HepG2 (cell line): Measurements from ENCODE around the gene MROH2A. TPM values are rescaled to one million over a fixed set of nuclear protein-coding genes. Genes with fewer than 3 reads are reported as not detected.

Experiments
- ARID5B ChIP-seq: IDR thresholded peaks from 2 replicates; pipeline ENCODE4 v1.4.0; 2020; ENCODE audit warnings: mild to moderate bottlenecking, missing genetic modification reagents
- ARNT2 ChIP-seq: sonication (generic); formaldehyde crosslinking; IDR thresholded peaks from 2 replicates; pipeline ENCODE4 v1.8.0; 2022; ENCODE audit warnings: mild to moderate bottlenecking, low read depth, missing genetic modification reagents, moderate library complexity
- ATF3 ChIP-seq: sonication (generic); formaldehyde crosslinking; IDR thresholded peaks from 2 replicates; pipeline ENCODE4 v1.4.0; 2020; ENCODE audit warnings: missing genetic modification reagents
- ATF7 ChIP-seq, 2 experiments: fragments of 450-650 bp in 1 of 2; sonication (generic) in 1 of 2; formaldehyde crosslinking in 1 of 2; IDR thresholded peaks; 2 replicates each; pipeline versions ENCODE4 v1.4.0 to v1.6.1; 2016 to 2020; ENCODE audit warnings: antibody characterized with exemption in 1 of 2, mild to moderate bottlenecking in 1 of 2, missing genetic modification reagents in 1 of 2
- BCL6 ChIP-seq: IDR thresholded peaks from 2 replicates; pipeline ENCODE4 v1.6.1; 2016; ENCODE audit warnings: missing genetic modification reagents, missing compliant biosample characterization
- BHLHE40 ChIP-seq: IDR thresholded peaks from 2 replicates; pipeline ENCODE4 v1.6.1; 2011; ENCODE audit warnings: low read length, improper control_type of control experiment
- CREB1 ChIP-seq, 2 experiments: fragments of 450-650 bp in 1 of 2; IDR thresholded peaks; 2 replicates each; pipeline ENCODE4 v1.6.1; 2016 to 2017; ENCODE audit warnings: control low read depth in 1 of 2, mild to moderate bottlenecking in 1 of 2, missing compliant biosample characterization in 1 of 2, missing genetic modification characterization in 1 of 2
- FOSL2 ChIP-seq: sonication (generic); formaldehyde crosslinking; IDR thresholded peaks from 2 replicates; pipeline ENCODE4 v1.4.0; 2020; ENCODE audit warnings: missing genetic modification reagents
- GMEB1 ChIP-seq: sonication (generic); formaldehyde crosslinking; IDR thresholded peaks from 2 replicates; pipeline ENCODE4 v1.5.1; 2020; ENCODE audit warnings: missing genetic modification reagents, mild to moderate bottlenecking, borderline replicate concordance
- HMG20B ChIP-seq: conservative IDR thresholded peaks from 2 replicates; pipeline ENCODE4 v1.6.1; 2016; ENCODE audit warnings: missing genetic modification reagents, missing compliant biosample characterization
- HNF4A ChIP-seq: sonication (generic); formaldehyde crosslinking; IDR thresholded peaks from 2 replicates; pipeline ENCODE4 v1.4.0; 2020; ENCODE audit warnings: missing genetic modification reagents
- JUNB ChIP-seq: sonication (generic); formaldehyde crosslinking; IDR thresholded peaks from 2 replicates; pipeline ENCODE4 v1.8.0; 2022; ENCODE audit warnings: missing genetic modification reagents, mild to moderate bottlenecking, borderline replicate concordance
- PCBP1 ChIP-seq: fragments of 200-400 bp; formaldehyde crosslinking; IDR thresholded peaks from 2 replicates; pipeline ENCODE4 v1.6.1; 2017; ENCODE audit warnings: mild to moderate bottlenecking, low read depth, low read length, borderline replicate concordance
- ZNF264 ChIP-seq: sonication (generic); formaldehyde crosslinking; IDR thresholded peaks from 2 replicates; pipeline ENCODE4 v1.4.0; 2020; ENCODE audit warnings: missing genetic modification reagents
- ZNF282 ChIP-seq: fragments of 450-650 bp; IDR thresholded peaks from 2 replicates; pipeline ENCODE4 v1.6.1; 2018; ENCODE audit not compliant: partially characterized antibody
- ZNF724P ChIP-seq: sonication (generic); formaldehyde crosslinking; IDR thresholded peaks from 2 replicates; pipeline ENCODE4 v1.8.0; 2022; ENCODE audit warnings: missing genetic modification reagents, borderline replicate concordance
- ZNF780A ChIP-seq: sonication (generic); formaldehyde crosslinking; IDR thresholded peaks from 2 replicates; pipeline ENCODE4 v1.8.0; 2022; ENCODE audit warnings: mild to moderate bottlenecking, missing genetic modification reagents, moderate library complexity
- polyA plus RNA-seq, 8 experiments: library from polyadenylated mRNA; depleted of rRNA in 3 of 8; stranded (reverse) in 7 of 8; unstranded in 1 of 8; fragments of >200 nt; fragmentation: Illumina TruSeq in 4 of 8; extraction: Trizol in 4 of 8; gene quantifications; 2 replicates each; pipeline versions ENCODE4 v1.2.1 to v1.2.3, GENCODE V29; 2011 to 2016; ENCODE audit warnings: low read depth in 4 of 8, missing spikeins in 1 of 8, mixed read lengths in 1 of 8; ENCODE audit not compliant: insufficient read depth in 1 of 8
- total RNA-seq, 5 experiments: library from RNA; depleted of rRNA; stranded (reverse); fragments of >200 nt; fragmentation: Illumina TruSeq; extraction: Trizol; gene quantifications; 2 replicates each; pipeline ENCODE4 v1.2.3, GENCODE V29; 2016; ENCODE audit warnings: low read depth in 1 of 5
- TF ChIP-seq, protein P1 (sequence below): sonication (generic); formaldehyde crosslinking; IDR thresholded peaks from 2 replicates; pipeline ENCODE4 v1.4.0; 2020; ENCODE audit warnings: missing genetic modification reagents
- TF ChIP-seq, protein P2 (sequence below): IDR thresholded peaks from 2 replicates; pipeline ENCODE4 v1.6.1; 2016; ENCODE audit warnings: mild to moderate bottlenecking

The MROH2A gene
- total and polyA plus RNA-seq, 2 of the 13 experiments (the other 11 are each of a cell fraction or from before 2014, with no cell fraction given) = 0.03 to 0.04 TPM

- TF ChIP-seq ATF3 (CRISPR knock-in tag) = peak; percentile 67
- TF ChIP-seq PCBP1 = no peak
- TF ChIP-seq FOSL2 (CRISPR knock-in tag) = peak; percentile 91
- peak; percentile 81 for TF ChIP-seq ATF7 (IDR thresholded peaks at IDR 0.05)
- TF ChIP-seq ATF7 (CRISPR knock-in tag; IDR thresholded peaks at IDR 0.05) = peak; percentile 91; the same call in 1 of the 2 replicates
- no peak for TF ChIP-seq ZNF780A (CRISPR knock-in tag)
- peak; percentile 97 for TF ChIP-seq HNF4A (CRISPR knock-in tag)
- TF ChIP-seq ARNT2 (CRISPR knock-in tag) = peak; percentile 74; the same call in 1 of the 2 replicates
- no peak for TF ChIP-seq GMEB1 (CRISPR knock-in tag)
- TF ChIP-seq BHLHE40 = peak; percentile 75
- TF ChIP-seq, protein P1, sequence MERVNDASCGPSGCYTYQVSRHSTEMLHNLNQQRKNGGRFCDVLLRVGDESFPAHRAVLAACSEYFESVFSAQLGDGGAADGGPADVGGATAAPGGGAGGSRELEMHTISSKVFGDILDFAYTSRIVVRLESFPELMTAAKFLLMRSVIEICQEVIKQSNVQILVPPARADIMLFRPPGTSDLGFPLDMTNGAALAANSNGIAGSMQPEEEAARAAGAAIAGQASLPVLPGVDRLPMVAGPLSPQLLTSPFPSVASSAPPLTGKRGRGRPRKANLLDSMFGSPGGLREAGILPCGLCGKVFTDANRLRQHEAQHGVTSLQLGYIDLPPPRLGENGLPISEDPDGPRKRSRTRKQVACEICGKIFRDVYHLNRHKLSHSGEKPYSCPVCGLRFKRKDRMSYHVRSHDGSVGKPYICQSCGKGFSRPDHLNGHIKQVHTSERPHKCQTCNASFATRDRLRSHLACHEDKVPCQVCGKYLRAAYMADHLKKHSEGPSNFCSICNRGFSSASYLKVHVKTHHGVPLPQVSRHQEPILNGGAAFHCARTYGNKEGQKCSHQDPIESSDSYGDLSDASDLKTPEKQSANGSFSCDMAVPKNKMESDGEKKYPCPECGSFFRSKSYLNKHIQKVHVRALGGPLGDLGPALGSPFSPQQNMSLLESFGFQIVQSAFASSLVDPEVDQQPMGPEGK = peak; percentile 71; the same call in 1 of the 2 replicates
- TF ChIP-seq CREB1 (IDR thresholded peaks at IDR 0.05) = peak; percentile 84
- TF ChIP-seq CREB1 (CRISPR knock-in tag; IDR thresholded peaks at IDR 0.05) = peak; percentile 93
- TF ChIP-seq BCL6 (CRISPR knock-in tag) = peak; percentile 99
- TF ChIP-seq JUNB (CRISPR knock-in tag) = peak; percentile 76
- TF ChIP-seq ARID5B (CRISPR knock-in tag) = peak; percentile 99
- TF ChIP-seq ZNF282 = no peak
- TF ChIP-seq ZNF264 = peak; percentile 93
- TF ChIP-seq HMG20B (CRISPR knock-in tag) = peak; percentile 98
- peak; percentile 46; the same call in 1 of the 2 replicates for TF ChIP-seq ZNF724P (CRISPR knock-in tag)
- TF ChIP-seq, protein P2, sequence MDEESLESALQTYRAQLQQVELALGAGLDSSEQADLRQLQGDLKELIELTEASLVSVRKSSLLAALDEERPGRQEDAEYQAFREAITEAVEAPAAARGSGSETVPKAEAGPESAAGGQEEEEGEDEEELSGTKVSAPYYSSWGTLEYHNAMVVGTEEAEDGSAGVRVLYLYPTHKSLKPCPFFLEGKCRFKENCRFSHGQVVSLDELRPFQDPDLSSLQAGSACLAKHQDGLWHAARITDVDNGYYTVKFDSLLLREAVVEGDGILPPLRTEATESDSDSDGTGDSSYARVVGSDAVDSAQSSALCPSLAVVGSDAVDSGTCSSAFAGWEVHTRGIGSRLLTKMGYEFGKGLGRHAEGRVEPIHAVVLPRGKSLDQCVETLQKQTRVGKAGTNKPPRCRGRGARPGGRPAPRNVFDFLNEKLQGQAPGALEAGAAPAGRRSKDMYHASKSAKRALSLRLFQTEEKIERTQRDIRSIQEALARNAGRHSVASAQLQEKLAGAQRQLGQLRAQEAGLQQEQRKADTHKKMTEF (CRISPR knock-in tag) = peak; percentile 98
Observed at GRCh38 chr2:233745073-233745755, 32.9 kb upstream of the MROH2A start (continued).
